Measurements from ENCODE around the gene FOXJ1.

Gene FOXJ1

DNA sequence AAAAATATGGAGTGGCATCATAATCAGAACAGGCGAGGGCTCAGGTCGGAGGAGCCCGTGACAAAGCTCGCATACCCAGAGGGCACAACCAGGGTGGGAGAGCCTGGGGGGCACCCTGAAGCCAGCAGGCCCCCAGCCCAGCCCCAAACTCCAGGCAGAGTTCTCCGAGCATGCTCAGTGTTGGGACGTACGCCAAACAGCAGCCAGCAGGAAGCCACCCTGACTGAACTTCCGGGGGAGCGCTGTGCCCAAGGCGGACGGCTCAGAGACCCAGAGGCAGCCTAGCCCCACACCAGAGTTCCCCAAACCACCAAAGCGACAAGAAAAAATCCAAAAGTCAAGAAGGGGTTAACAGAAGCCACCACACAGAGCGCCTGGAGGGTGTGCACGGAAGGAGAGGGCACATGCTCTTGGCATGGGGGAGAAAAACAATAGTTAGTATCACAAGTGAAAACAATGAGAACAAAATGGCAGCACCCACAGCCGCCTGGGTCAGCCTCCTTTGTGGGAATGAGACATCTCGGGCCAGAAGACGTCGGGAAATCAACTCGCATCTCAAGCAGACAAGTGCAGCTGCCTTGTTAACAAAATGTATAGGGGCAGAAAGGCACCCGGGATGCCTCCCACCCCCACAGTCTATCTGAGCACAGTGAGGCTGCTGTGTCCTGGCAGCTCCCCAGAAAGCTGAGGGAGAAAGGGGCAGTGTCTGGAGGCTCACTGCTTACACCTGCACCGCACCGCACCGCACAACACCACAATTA, 49.3 kb downstream of the FOXJ1 start (continued):
- TF ChIP-seq CSRNP3 (CRISPR knock-in tag; IDR thresholded peaks at IDR 0.05) (no peak), GLIS3 (CRISPR knock-in tag; IDR thresholded peaks at IDR 0.05) (no peak), OSR1 (CRISPR knock-in tag; IDR thresholded peaks at IDR 0.05) (no peak)
- TF ChIP-seq, protein P1, sequence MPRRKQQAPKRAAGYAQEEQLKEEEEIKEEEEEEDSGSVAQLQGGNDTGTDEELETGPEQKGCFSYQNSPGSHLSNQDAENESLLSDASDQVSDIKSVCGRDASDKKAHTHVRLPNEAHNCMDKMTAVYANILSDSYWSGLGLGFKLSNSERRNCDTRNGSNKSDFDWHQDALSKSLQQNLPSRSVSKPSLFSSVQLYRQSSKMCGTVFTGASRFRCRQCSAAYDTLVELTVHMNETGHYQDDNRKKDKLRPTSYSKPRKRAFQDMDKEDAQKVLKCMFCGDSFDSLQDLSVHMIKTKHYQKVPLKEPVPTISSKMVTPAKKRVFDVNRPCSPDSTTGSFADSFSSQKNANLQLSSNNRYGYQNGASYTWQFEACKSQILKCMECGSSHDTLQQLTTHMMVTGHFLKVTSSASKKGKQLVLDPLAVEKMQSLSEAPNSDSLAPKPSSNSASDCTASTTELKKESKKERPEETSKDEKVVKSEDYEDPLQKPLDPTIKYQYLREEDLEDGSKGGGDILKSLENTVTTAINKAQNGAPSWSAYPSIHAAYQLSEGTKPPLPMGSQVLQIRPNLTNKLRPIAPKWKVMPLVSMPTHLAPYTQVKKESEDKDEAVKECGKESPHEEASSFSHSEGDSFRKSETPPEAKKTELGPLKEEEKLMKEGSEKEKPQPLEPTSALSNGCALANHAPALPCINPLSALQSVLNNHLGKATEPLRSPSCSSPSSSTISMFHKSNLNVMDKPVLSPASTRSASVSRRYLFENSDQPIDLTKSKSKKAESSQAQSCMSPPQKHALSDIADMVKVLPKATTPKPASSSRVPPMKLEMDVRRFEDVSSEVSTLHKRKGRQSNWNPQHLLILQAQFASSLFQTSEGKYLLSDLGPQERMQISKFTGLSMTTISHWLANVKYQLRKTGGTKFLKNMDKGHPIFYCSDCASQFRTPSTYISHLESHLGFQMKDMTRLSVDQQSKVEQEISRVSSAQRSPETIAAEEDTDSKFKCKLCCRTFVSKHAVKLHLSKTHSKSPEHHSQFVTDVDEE (CRISPR knock-in tag; IDR thresholded peaks at IDR 0.05) = no peak

GRCh38 chr17:76090517-76091129, 50.4 kb downstream of the FOXJ1 start:
- ATAC-seq = no peak
- TF ChIP-seq ZNF70 (CRISPR knock-in tag; IDR thresholded peaks at IDR 0.05) (no peak), TOX (CRISPR knock-in tag; IDR thresholded peaks at IDR 0.05; ENCODE audit: borderline replicate concordance) (no peak)

- no peak for TF ChIP-seq ZNF70 (CRISPR knock-in tag; IDR thresholded peaks at IDR 0.05)
- no peak for TF ChIP-seq ZFP30 (CRISPR knock-in tag; IDR thresholded peaks at IDR 0.05)
- ATAC-seq = no peak
These were observed 51.1 kb downstream of the FOXJ1 start for GRCh38 chr17:76089680-76090516.

- ATAC-seq = no peak
- TF ChIP-seq, protein P1 (CRISPR knock-in tag; IDR thresholded peaks at IDR 0.05) = no peak
- no peak for TF ChIP-seq ARNTL (CRISPR knock-in tag; IDR thresholded peaks at IDR 0.05; ENCODE audit: borderline replicate concordance, low read depth)
- no peak for TF ChIP-seq BACH2 (CRISPR knock-in tag; IDR thresholded peaks at IDR 0.05; ENCODE audit: borderline replicate concordance)
- TF ChIP-seq, protein P2, sequence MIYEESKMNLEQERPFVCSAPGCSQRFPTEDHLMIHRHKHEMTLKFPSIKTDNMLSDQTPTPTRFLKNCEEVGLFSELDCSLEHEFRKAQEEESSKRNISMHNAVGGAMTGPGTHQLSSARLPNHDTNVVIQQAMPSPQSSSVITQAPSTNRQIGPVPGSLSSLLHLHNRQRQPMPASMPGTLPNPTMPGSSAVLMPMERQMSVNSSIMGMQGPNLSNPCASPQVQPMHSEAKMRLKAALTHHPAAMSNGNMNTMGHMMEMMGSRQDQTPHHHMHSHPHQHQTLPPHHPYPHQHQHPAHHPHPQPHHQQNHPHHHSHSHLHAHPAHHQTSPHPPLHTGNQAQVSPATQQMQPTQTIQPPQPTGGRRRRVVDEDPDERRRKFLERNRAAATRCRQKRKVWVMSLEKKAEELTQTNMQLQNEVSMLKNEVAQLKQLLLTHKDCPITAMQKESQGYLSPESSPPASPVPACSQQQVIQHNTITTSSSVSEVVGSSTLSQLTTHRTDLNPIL (CRISPR knock-in tag; IDR thresholded peaks at IDR 0.05; ENCODE audit: low read depth) = no peak
- no peak for TF ChIP-seq ZC3H10 (CRISPR knock-in tag; IDR thresholded peaks at IDR 0.05)
- TF ChIP-seq ZNF8 (CRISPR knock-in tag; IDR thresholded peaks at IDR 0.05) = no peak
- TF ChIP-seq ZNF565 (CRISPR knock-in tag; conservative IDR thresholded peaks at IDR 0.05; ENCODE audit: low read depth) = no peak
- no peak for TF ChIP-seq TCF4 (CRISPR knock-in tag; IDR thresholded peaks at IDR 0.05; ENCODE audit: borderline replicate concordance)
- TF ChIP-seq RARB (CRISPR knock-in tag; IDR thresholded peaks at IDR 0.05) = no peak
- TF ChIP-seq TOX (CRISPR knock-in tag; IDR thresholded peaks at IDR 0.05; ENCODE audit: borderline replicate concordance) = no peak
- no peak for TF ChIP-seq ESRRG (CRISPR knock-in tag; IDR thresholded peaks at IDR 0.05)
- TF ChIP-seq ZFP30 (CRISPR knock-in tag; IDR thresholded peaks at IDR 0.05) = no peak
- no peak for TF ChIP-seq CSRNP3 (CRISPR knock-in tag; IDR thresholded peaks at IDR 0.05)
These were observed 52.0 kb downstream of the FOXJ1 start for GRCh38 chr17:76088868-76089576.

All from SK-N-SH treated with all-trans-retinoic acid at 6 μM for 48 hours (cell line).